Activated CD8-positive, alpha-beta memory T cell treated with anti-CD3 and anti-CD28 coated beads, Interleukin-2, amount 50 U/mL, for 1 hour (primary cell): Measurements from ENCODE around the gene ID2.
"Not testable (repeated sequence)": the region's sequence is repeated elsewhere in the genome, so short reads cannot be mapped to it uniquely, and the experiment has no call there.

Experiments
- DNase-seq: peaks from one replicate; pipeline ENCODE4 v3.0.0-alpha.2; 2020; ENCODE audit errors: extremely low read depth

The ID2 gene

DNA sequence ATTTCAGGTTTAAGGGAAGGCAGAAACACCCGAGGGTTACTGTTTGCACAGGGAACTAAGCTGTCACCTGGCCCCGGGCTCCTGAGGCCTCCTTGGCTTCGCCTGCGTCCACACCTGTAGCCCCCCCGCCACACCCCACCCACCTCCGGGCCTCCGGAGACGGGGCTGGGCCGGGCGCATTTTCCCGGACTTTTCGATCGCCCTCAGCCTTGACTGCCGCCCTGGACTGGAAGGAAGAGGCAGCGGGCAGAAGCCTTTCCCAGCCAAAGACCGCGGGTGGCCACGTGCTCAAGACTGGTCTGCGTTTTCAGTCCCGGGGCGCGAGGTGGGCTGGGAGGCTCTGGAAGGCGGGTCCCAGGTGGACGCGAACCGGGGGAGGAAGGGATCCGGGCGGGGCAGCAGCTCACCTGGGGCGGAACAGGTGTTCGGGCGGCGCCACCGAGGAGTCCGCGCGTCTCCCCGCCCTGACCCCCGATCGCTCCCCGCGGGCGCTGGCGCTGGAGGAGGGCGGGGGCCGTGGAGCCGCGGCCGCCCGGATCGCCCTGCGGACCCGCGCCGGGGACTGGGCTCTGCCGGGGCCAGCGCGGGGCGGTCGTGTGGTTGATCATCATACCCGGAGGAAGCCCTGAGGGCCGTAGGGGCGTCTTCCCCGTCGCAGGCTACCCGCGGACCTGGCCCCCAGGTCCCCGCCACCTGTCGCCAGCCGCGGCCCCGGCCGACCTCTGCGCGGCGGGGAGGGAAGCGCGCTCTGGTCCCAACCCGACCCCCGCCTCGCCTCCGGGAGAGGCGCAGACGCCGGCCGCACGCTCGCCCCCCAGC, 3.2 kb downstream of the ID2 start:
- DNase-seq: no peak

DNA sequence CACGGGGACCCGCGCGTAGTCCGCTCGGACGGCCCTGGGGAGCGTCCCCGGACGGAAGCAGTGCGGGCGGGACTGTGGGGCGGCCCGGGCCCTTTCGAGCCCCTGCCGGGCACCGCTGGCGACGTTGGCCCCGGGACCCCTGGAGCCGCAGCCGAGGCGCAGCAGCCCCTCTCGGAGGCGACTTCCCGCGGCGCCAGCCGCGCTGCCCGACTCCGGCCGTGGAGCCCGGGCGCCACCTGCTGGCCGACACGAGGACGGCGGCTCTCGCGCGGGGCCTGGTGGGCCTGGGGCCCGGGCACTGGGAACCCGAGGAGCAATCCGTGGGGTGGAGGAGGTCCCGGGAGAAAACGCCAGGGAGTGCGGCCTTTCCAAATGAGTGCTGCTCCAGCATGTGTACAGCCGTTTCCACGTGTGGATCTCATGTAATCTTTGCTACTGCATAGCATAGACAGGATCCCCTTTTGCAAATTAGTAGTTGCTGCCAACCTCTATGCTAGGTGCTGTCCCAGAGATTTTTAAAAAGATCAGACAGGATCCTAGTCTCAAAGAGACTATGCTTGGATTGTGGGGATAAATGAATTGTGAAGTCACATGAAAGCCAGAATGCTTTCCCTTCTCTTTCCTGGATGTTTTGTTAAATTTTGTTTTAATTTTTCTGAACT, 4.0 kb downstream of the ID2 start:
- no peak for DNase-seq

DNA sequence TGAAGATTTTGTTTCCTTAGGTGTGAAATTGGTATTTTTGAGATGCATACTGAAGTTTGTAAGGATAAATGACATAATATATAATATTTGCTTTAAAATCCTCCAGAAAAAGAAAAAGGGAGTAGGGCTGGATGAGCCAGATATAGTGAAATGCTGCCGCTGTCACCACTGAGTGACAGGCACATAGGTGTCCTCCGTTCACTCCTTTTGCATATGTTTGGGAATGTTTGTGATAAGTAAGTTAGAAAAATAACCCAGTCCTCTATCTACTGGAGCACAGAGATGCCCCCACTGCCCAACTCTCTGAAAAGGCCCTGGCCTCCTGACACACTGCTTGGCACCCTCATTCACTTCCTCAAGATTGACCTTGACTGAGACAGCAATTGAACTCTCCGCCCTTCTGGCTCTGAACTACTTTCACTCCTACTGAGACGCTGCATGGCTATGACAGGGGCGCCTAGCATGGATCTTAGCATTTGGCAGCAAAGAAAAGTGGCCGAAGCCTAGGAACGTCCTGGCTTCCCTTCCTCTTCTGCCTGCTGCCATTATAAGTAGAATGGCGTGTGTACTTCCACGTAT, 10.1 kb downstream of the ID2 start:
- no peak for DNase-seq

DNA sequence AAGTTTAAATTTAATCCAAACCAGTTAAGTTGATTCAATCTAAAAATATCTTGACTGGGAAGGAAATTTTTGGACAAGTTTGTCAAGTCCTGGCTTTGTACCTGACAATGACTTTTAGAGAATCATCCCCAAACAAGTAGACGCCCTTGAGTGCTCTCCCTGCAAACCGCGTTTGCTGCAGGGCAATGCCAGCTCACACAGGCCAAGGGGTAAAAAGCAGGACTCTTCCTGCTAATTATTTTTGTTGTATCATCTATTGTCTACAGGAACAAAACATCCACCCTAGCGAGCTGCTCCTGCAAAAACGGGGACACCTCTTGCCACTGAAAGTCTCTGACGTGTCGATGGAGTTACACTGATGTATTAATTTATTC, 10.9 kb downstream of the ID2 start:
- DNase-seq: no peak

DNA sequence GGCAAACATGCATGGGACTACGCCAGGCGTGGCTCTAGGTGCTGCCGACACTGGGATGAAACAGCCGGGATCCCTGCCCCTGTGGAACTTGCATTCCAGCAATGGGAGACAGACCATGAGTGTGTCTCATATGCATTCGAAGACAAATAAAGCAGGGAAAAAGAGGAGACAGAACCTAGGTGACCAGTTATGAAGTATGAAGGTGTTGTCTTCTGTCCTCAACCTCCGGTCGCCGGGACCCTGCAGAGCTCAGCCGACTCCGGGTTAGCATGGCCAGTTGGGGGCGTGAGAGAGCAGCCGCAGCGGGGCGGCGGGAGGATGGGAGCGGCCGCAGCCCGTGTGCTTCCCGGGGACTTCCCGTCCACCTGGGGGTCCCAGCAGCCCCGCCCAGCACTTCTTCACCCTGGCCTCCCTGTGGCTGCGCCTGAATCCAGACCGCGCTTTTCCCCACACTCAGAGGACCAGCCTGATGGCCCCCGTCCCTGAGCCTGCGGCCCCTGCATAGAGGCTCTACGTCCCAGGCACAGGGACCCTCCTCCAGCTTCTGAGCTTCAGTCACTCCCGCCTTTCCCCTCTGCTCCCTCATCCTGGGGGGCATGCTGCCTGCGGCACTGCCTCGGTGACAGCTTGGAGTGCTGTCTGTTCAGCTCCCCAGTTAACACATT, 11.4 kb downstream of the ID2 start:
- no peak for DNase-seq

DNA sequence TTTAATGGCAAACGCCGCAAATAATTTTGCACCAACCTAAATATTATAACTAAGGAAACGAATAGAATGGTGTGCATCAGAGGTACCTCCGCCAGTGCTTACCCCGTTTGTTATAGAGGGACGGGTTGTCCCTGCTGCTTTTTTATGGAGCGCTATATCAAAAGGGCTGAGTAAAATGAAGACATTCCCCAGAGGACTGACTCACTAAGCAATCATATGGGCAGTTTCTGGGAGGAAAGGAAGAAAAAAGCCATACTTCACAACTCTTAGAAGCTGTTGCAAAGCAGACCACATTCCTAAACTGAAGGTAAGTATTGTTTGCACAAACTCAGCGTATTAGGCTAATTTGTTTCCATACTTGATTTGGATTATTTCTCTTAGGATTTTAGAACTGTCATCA, 12.9 kb downstream of the ID2 start:
- no peak for DNase-seq

DNA sequence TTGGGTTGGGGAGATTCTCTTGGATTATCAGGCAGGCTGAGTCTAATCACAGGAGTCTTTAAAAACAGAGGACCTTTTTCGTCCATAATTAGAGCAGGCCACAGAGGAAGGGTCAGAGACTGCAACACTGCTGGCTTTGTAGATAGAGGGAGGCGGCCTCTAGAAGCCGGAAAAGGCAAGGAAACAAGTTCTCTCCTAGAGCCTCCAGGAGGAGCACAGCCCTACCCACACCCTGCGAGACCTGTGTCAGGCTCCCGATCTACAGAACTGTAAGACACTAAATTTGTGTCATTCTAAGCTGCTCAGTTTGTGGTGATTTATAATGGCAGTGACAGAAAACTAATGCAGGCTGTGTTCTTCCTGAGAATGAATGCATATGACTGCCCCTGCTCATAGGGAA, 15.3 kb downstream of the ID2 start:
- no peak for DNase-seq

DNA sequence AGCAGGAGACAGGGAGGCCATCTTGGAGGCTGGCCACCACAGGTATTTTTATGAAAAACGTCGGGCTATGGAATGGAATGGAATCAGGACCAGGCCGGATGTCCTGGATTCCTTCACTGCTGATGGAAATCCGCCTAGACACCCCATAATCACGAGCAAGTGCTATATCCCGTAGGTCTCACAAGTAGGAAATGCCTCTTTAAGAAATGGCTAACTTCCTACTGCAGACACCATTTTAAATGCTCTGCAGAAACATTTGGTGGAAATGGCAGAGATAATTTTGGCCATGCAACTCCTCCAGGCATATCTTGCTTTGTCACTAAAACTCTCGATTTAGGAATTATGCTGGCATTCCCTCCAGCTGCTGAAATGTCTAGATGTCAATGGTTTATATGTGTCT, 18.0 kb downstream of the ID2 start:
- no peak for DNase-seq

DNA sequence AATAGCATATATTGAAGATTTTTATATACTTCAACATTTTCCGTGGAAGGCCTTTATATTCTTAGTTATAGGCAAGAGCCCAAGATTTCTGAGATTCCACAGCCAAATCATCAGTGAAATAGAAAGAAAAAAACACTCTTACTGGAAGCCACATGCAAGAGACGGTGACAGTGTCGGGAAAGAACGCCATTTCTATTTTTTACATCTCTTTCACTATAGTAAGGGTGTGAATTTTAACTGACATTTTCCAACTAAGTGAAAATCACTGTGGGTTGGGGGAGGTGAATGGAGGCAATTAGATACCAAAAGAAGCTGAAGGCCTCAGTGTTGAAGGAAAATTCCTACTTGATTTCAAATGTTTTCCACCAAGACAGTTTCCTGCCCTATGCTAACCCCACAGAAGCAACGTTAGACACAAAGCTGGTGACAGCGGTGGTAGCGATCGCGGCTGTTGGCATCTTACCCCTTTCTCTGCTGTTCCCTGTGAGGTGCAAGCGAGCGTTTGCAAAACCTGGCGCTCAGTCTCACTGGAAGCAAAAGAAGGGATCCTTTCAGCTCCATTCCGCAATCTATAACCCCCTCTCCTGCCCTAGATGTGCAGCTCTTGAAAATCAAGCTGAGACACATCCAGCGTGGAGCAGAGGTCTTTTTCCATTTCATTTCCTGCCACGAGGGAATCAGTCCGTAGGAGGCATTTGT, 20.0 kb downstream of the ID2 start:
- no peak for DNase-seq

DNA sequence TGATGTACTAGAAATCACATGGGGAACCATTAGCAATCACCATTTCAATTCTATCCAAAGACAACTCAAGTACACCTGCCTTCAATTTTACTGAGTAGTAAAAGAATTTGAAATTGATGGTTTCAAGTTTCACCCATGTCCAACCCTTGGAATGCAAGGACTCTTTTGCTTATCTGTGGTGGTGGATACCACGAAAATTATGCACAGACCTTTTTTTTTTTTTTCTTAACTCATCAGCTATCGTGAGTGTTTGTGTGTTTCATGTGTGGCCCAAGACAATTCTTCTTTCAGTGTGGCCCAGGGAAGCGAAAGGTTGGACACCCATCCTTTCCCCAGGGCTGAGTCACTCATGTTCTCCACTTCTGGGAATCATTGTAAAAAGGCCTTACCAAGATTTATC, 23.1 kb downstream of the ID2 start:
- no peak for DNase-seq

DNA sequence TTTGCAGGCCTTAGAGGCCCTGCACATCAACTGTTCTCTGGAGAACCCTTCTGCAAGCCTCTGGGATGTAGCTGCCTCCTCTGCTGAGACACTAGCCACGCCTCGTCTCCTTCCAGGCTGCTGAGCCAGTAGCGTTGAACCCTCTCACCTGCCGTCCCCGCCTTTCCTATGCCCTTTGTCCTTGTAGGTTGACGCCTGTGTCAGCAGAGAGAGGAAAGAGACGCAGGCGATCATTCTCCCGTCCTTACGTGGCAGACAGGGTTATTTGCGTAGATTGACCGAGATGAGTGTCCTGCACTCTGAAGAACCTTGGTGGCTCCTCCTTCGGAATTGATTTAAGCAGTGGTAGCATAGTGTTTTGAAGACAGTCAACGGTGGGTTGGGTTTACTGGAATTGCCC, 27.8 kb downstream of the ID2 start:
- no peak for DNase-seq

DNA sequence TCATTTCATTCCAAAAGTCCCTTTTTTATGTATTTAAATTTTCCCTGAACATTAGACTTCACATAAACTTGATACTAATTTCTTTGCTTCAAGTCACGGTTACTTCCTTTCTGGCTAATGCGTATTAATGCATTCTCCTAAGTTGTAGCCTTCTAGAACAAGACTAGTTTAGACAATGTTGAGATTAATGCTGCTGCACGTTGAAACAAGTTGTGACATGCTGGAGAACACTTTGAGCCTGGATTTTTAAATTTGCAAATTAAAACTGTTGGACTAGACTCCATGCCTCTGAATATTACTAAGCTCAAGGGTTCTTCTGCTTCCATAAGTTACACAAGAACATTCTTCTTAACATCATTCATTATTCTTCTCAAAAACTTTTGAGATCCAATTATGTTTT, 29.1 kb downstream of the ID2 start:
- DNase-seq: no peak

DNA sequence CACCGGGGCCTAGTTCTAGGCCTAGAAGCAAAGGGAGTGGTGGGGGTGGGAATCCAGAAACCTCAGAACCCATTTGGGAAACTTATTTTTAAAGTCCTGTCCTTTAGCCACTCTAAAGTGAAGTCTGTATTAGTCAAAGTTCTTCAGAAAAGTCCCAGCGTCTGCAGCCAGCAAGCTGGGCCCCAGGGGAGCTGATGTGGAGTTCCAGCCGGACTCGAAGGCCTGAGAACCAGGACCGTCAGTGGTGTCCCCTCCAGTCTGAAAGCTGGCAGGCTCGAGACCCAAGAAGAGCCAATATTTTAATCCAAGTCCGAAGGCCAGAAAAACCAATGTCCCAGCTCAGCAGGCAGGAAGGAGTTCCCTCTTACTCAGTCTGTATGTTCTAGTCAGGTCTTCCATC, 32.4 kb downstream of the ID2 start:
- DNase-seq: no peak

DNA sequence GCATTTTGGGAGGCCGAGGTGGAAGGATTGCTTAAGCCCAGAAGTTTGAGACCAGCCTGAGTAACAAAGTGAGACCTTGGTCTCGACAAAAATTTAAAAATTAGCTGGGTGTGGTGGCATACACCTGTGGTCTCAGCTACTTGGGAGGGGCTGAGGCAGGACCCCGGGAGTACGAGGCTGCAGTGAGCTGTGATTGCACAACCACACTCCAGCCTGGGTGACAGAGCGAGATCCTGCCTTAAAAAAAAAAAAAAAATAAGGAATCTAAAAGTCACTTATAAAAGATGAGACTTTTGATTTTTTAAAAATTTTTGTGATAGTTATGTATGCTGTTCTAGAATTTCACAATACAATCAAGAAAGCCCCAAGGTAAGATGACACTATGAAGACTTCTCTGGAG, 33.1 kb downstream of the ID2 start:
- DNase-seq: no peak

DNA sequence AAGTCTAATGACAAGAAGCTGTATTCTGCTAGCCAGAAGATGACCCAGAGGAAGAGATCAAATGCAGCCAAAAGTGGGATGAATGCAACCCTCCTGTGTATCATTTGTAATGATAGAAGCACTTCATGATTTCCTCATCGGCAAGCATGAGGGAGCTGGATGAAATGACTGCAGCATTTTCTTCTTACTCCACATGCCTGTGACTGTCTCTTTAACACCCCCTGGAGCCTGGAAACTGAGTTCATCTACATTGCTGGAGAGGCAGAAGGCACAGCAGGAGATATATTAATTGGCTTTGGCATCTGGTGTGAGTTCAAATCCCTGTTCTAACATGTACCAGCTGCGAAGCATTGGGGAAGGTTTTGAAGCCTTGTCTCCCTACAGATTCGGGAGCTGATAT, 37.7 kb downstream of the ID2 start:
- no peak for DNase-seq

DNA sequence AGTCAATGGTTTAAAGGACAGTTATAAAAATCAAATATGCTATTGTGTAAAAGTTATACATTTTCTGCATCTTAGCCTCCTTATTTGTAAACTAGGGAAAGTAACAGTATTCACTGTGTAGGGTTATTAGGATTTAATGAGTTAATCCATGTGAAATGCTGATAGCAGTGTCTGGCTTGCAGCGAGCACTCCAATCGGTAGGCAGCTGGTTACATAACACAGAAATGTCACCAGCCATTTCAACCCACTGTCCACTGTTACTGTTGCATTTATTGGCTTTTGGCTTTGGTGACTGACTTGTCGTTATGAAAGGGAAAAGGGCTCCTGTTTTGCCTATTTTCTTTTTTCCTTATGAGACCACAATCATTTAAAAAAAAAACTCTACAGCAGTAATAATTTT, 38.9 kb downstream of the ID2 start:
- DNase-seq: no peak

DNA sequence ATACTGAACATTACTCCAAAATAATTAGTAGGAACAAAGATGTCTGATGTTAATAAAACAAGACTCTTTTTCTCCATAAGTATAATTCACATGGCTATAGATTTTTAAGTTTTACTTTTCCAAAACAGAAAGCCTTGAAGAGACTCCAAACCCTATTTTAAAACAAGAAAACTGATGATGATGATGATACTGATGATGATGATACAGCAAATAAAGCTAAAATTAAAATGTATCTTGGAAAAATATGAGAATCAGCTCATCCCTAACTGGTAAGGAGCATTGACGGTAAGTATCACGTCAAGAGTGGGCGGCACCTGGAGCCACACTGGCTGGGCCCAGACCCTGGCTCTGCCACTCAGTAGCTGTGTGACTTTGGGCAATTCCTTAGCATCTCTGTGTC, 39.6 kb downstream of the ID2 start:
- DNase-seq: no peak

DNA sequence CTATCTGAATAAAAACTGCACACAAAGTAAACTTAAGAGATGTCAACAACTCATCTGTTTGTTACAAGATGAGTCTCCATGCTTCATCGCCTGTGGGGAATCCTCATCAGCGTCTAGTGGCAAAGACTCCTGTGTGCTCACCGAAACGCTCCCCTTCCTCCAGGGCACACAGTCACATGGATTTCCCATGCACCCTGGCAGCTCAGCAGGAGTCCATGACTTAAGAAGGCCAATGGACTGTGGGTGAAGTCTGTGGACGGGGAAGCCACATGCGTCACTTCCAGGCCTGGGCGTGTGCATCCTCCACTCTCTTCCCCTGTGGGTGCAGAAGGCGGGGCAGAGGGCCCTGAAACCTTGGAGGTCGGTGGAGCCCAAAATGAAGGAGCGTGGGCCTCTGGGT, 41.1 kb downstream of the ID2 start:
- DNase-seq: no peak

DNA sequence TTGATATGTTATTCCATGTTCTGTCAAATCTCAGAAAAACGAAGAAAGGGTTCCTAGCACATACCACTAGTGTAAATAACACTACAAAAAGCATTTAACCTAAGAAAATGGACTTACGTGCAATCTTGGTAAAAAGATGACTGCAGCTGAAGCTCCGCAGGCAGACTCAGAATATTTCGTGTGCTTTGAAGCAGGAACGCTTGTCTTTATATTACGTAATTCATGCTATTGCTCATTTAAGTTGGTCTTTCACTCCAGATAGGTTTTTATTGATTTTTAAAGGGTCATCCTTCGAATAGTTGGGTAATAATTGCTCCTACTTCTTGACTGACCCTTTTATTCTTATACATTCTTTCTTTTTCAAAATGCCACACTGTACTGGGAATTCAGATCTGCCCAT, 44.0 kb downstream of the ID2 start:
- no peak for DNase-seq

DNA sequence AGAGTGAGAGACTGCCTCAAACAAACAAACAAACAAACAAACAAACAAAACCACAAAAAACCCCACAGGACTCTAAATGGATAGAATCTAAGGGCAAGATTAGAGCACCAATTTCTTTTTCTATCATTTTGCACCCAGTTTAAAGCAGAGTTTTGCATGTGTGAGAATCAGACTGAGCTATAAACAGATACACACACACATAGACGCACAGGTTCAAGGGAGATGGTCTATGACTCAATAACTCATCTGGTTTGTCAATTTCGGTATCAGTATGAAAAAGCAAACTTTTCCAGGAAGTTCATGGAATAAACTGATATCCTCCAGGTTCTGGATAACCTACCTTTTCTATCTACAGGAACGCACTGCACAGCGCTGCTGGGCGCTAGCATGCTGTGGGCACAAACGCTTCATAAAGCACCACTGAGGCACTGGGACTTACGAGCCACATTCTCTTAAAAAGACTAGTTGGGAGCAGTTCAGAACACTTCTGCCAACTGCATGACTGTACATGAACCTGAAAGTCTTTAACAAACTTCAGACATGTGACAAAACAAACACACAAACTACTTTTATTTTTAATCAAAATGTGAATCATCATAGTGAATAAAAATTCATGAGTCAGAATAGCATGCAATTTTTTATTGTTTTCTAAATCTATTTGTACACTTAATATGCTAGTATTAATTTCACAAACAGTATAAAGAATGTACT, 46.6 kb downstream of the ID2 start:
- no peak for DNase-seq

DNA sequence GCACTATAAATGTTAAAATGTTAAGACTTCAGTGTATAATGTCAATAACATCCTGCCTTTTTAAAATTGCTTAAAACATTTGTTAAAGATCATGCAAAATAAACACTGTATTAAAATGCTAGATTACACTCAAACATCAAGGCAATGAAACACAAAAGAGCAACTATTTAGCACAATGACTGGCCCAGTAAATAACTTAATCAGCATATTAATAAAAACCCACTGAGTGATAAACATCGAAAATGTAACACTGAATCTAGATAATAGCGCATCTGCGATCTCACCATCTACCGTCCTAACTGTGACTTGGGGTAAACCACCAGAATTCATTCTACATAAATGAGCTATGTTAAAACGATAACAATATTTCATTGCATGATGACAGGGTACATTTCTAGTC, 47.2 kb downstream of the ID2 start:
- DNase-seq: not testable (repeated sequence)

DNA sequence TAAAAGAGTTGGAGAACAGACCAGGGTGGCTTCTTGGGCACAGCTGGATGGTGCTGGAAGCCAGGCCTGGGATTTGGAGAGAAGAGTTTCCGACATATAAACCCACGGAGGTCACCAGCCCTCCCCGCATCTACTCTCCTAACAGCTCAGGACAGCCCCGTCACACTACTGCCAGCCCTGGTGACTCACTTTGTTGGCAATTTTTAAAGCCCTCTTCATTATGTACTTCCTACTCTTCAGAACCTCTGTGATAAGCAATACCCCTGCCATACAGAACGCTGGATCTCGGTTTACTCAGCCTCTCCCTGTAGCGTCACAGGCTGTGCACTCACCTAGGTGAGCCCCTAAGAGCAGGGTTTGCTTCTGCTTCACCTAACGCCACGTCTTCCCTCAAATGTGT, 48.1 kb downstream of the ID2 start:
- no peak for DNase-seq
